Measurements from ENCODE around the gene HGFAC. TPM values are rescaled to one million over a fixed set of nuclear protein-coding genes. Genes with fewer than 3 reads are reported as not detected.

The HGFAC gene
- total RNA-seq, 2 experiments from 2014 or later, result 0.25 to 0.75 TPM

GRCh38 chr4:3449047-3449573 lies 7.3 kb downstream of the HGFAC start:
- Histone ChIP-seq H3K36me3 (ENCODE audit: insufficient read depth, low read length) (no peaks in the 10 kb centered on the region), H3K4me1 (ENCODE audit: insufficient read depth, low read length) (no peaks in the 10 kb centered on the region), H3K9me3 (ENCODE audit: control insufficient read depth in 1 of 2, insufficient read depth in 1 of 2, low read length in 2 of 2) (peaks cover 0 to 7% of the 10 kb centered on the region in 2 experiments), H3K4me3 (ENCODE audit: low read length) (no peak overlapping the region), H3K27ac (ENCODE audit: low read depth in 1 of 2, low read length in 2 of 2) (no peak overlapping the region), H3K27me3 (ENCODE audit: control insufficient read depth in 1 of 2, insufficient read depth in 2 of 2, low read length in 2 of 2) (no peaks in the 10 kb centered on the region)
- POLR2A ChIA-PET, result no interaction called here
- no peak overlapping the region for H3K4me3 Mint-ChIP-seq
- H3K36me3 Mint-ChIP-seq (ENCODE audit: low read depth), result no peaks in the 10 kb centered on the region
- no peaks in the 10 kb centered on the region for H3K4me1 Mint-ChIP-seq (ENCODE audit: low read depth)
- intact Hi-C loops (cut with DNase I, micrococcal nuclease), result no loop called here
- H3K27me3 Mint-ChIP-seq, result no peaks in the 10 kb centered on the region
- ATAC-seq (ENCODE audit: poor library complexity) (no peak), DNase-seq (no peak)
- H3K9me3 Mint-ChIP-seq, result no peaks in the 10 kb centered on the region
- CTCF ChIA-PET, result no interaction called here
- no peak for TF ChIP-seq CTCF (IDR thresholded peaks at IDR 0.05)
- no peak overlapping the region for H3K27ac Mint-ChIP-seq

- Histone ChIP-seq H3K36me3 (ENCODE audit: insufficient read depth, low read length) (no peaks in the 10 kb centered on the region), H3K4me3 (ENCODE audit: low read length) (no peak overlapping the region), H3K9me3 (ENCODE audit: control insufficient read depth in 1 of 2, insufficient read depth in 1 of 2, low read length in 2 of 2) (peaks cover 0 to 7% of the 10 kb centered on the region in 2 experiments), H3K27ac (ENCODE audit: low read depth in 1 of 2, low read length in 2 of 2) (no peak overlapping the region), H3K4me1 (ENCODE audit: insufficient read depth, low read length) (no peaks in the 10 kb centered on the region), H3K27me3 (ENCODE audit: control insufficient read depth in 1 of 2, insufficient read depth in 2 of 2, low read length in 2 of 2) (no peaks in the 10 kb centered on the region)
- intact Hi-C loops (cut with DNase I, micrococcal nuclease), result no loop called here
- DNase-seq, result no peak
- TF ChIP-seq CTCF (IDR thresholded peaks at IDR 0.05), result no peak
- ATAC-seq (ENCODE audit: poor library complexity), result no peak
- H3K9me3 Mint-ChIP-seq, result no peaks in the 10 kb centered on the region
- H3K36me3 Mint-ChIP-seq (ENCODE audit: low read depth), result no peaks in the 10 kb centered on the region
- H3K27me3 Mint-ChIP-seq, result no peaks in the 10 kb centered on the region
- ChIA-PET POLR2A (no interaction called here), CTCF (no interaction called here)
- no peak overlapping the region for H3K4me3 Mint-ChIP-seq
- H3K4me1 Mint-ChIP-seq (ENCODE audit: low read depth), result no peaks in the 10 kb centered on the region
- no peak overlapping the region for H3K27ac Mint-ChIP-seq
Measured at GRCh38 chr4:3449574-3450534, 8.1 kb downstream of the HGFAC start.

- no peak overlapping the region for H3K4me3 ChIP-seq (ENCODE audit: low read length)
- H3K36me3 ChIP-seq (ENCODE audit: insufficient read depth, low read length), result no peaks in the 10 kb centered on the region
- Mint-ChIP-seq H3K9me3 (peaks cover 7% of the 10 kb centered on the region), H3K4me1 (ENCODE audit: low read depth) (no peaks in the 10 kb centered on the region), H3K27me3 (peaks cover 4% of the 10 kb centered on the region), H3K36me3 (ENCODE audit: low read depth) (no peaks in the 10 kb centered on the region), H3K27ac (no peak overlapping the region), H3K4me3 (no peak overlapping the region)
- ATAC-seq (ENCODE audit: poor library complexity) (no peak), DNase-seq (no peak)
- H3K4me1 ChIP-seq (ENCODE audit: insufficient read depth, low read length), result no peaks in the 10 kb centered on the region
- no peak overlapping the region for H3K27ac ChIP-seq (ENCODE audit: low read depth in 1 of 2, low read length in 2 of 2)
- H3K27me3 ChIP-seq (ENCODE audit: control insufficient read depth in 1 of 2, insufficient read depth in 2 of 2, low read length in 2 of 2), result no peaks in the 10 kb centered on the region
- TF ChIP-seq CTCF (IDR thresholded peaks at IDR 0.05), result no peak
- H3K9me3 ChIP-seq (ENCODE audit: control insufficient read depth in 1 of 2, insufficient read depth in 1 of 2, low read length in 2 of 2), result peaks cover 0 to 10% of the 10 kb centered on the region in 2 experiments
- POLR2A ChIA-PET, result no interaction called here
- intact Hi-C loops (cut with DNase I, micrococcal nuclease), result no loop called here
- CTCF ChIA-PET, result no interaction called here
Measured at GRCh38 chr4:3450643-3451042, 8.9 kb downstream of the HGFAC start.

All from CD4-positive, alpha-beta T cell (primary cell).